ENCODE results near the gene C11orf24.

The C11orf24 gene

DNA sequence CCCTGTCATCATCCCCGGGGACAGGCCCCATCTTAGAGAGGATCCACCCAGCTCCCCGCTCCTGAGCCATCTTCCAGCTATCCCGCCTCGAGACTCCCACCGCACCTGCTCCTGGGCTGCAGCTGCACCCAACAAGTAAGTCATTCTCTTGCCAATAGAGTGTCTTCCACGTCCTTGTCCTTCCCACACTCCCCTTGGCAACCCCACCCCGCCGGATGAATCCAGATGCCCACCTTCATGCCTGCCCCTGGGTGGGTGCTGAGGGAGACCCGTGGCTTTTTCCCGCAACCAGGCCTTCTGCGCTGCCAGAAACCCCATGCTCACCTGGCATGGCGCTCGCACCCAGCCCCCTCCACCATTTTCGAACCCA is 11.1 kb upstream of the C11orf24 start:
- Mint-ChIP-seq H3K4me1 (no peaks in the 10 kb centered on the region), H3K4me3 (no peak overlapping the region), H3K27ac (peak overlapping the region; percentile 95), H3K27me3 (ENCODE audit: low read depth, poor library complexity) (peaks cover 9% of the 10 kb centered on the region), H3K36me3 (ENCODE audit: low read depth) (no peaks in the 10 kb centered on the region), H3K9me3 (peaks cover 25% of the 10 kb centered on the region)
- TF ChIP-seq CTCF (IDR thresholded peaks at IDR 0.05) = no peak
- DNase-seq = no peak

GRCh38 chr11:68282141-68282860 is 10.5 kb upstream of the C11orf24 start:
- H3K36me3 Mint-ChIP-seq (ENCODE audit: low read depth) = no peaks in the 10 kb centered on the region
- peaks cover 20% of the 10 kb centered on the region for H3K9me3 Mint-ChIP-seq
- no peaks in the 10 kb centered on the region for H3K4me1 Mint-ChIP-seq
- no peak for DNase-seq
- peaks cover 9% of the 10 kb centered on the region for H3K27me3 Mint-ChIP-seq (ENCODE audit: low read depth, poor library complexity)
- no peak overlapping the region for H3K4me3 Mint-ChIP-seq
- no peak for TF ChIP-seq CTCF (IDR thresholded peaks at IDR 0.05)
- peak overlapping the region; percentile 95 for H3K27ac Mint-ChIP-seq

- H3K27ac Mint-ChIP-seq = no peak overlapping the region
- H3K36me3 Mint-ChIP-seq (ENCODE audit: low read depth) = no peaks in the 10 kb centered on the region
- no peaks in the 10 kb centered on the region for H3K4me1 Mint-ChIP-seq
- no peak for DNase-seq
- TF ChIP-seq CTCF (IDR thresholded peaks at IDR 0.05) = no peak
- peaks cover 9% of the 10 kb centered on the region for H3K9me3 Mint-ChIP-seq
- no peak overlapping the region for H3K4me3 Mint-ChIP-seq
- peaks cover 9% of the 10 kb centered on the region for H3K27me3 Mint-ChIP-seq (ENCODE audit: low read depth, poor library complexity)
Measured at GRCh38 chr11:68279676-68280075, 7.9 kb upstream of the C11orf24 start.

GRCh38 chr11:68276861-68277260 is 5.1 kb upstream of the C11orf24 start:
- peaks cover 5% of the 10 kb centered on the region for H3K4me1 Mint-ChIP-seq
- H3K27me3 Mint-ChIP-seq (ENCODE audit: low read depth, poor library complexity) = no peaks in the 10 kb centered on the region
- H3K4me3 Mint-ChIP-seq = no peak overlapping the region
- DNase-seq = no peak
- no peak overlapping the region for H3K27ac Mint-ChIP-seq
- H3K36me3 Mint-ChIP-seq (ENCODE audit: low read depth) = no peaks in the 10 kb centered on the region
- peaks cover 3% of the 10 kb centered on the region for H3K9me3 Mint-ChIP-seq
- no peak for TF ChIP-seq CTCF (IDR thresholded peaks at IDR 0.05)

DNA sequence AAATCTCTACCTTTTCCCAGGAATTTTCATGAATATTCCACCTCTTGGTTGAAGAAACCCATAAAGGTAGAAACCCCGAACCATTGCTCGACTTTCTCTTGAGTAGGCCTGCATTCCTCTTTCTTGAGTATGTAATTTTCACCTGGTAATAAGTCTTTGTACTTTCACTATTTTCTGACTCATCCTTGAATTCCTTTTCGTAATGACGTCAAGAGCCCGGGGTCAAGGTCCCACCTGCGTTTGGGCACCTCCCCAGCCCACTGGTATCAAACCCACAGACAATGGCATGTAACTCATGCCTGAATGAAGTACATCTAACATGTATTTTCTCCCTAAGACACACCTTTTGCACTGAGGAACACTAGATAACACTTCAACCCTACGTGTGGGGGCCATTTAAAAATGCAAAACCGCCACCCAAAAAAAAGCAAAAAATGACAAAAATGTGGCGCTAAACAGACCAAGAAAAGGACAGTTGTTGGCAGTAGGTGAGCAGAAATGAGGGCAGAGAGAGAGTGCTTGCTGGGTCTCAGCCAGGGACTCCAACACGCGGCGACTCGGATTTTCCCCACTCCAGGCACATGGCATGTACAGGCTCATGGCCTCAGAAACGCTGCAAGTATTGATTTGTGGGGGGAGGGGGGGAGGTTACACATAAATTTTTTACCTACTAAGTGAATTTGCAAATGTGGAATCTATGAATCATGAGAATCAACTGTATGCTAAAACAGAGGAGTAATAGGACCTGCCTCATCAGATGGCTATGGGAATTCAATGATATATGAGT is 4.1 kb upstream of the C11orf24 start:
- no peak for DNase-seq
- Mint-ChIP-seq H3K9me3 (peaks cover 3% of the 10 kb centered on the region), H3K27ac (no peak overlapping the region), H3K4me1 (peaks cover 8% of the 10 kb centered on the region), H3K27me3 (ENCODE audit: low read depth, poor library complexity) (no peaks in the 10 kb centered on the region), H3K36me3 (ENCODE audit: low read depth) (no peaks in the 10 kb centered on the region), H3K4me3 (no peak overlapping the region)
- TF ChIP-seq CTCF (IDR thresholded peaks at IDR 0.05) = no peak

Measured in nephron progenitor cell (in vitro differentiated cells).